HG02973 (cell line): Measurements from ENCODE around the gene STAU1.
A peak's percentile ranks its signal among the peaks of the same experiment; 100 is the strongest.
"Not testable (repeated sequence)": the region's sequence is repeated elsewhere in the genome, so short reads cannot be mapped to it uniquely, and the experiment has no call there.

Experiments used
- ATAC-seq: cut with Tn5 transposase; IDR thresholded peaks from one replicate; pipeline ENCODE4 v1.9.1; 2021; ENCODE audit warnings: moderate library complexity; ENCODE audit not compliant: unreplicated experiment

STAU1 gene

DNA sequence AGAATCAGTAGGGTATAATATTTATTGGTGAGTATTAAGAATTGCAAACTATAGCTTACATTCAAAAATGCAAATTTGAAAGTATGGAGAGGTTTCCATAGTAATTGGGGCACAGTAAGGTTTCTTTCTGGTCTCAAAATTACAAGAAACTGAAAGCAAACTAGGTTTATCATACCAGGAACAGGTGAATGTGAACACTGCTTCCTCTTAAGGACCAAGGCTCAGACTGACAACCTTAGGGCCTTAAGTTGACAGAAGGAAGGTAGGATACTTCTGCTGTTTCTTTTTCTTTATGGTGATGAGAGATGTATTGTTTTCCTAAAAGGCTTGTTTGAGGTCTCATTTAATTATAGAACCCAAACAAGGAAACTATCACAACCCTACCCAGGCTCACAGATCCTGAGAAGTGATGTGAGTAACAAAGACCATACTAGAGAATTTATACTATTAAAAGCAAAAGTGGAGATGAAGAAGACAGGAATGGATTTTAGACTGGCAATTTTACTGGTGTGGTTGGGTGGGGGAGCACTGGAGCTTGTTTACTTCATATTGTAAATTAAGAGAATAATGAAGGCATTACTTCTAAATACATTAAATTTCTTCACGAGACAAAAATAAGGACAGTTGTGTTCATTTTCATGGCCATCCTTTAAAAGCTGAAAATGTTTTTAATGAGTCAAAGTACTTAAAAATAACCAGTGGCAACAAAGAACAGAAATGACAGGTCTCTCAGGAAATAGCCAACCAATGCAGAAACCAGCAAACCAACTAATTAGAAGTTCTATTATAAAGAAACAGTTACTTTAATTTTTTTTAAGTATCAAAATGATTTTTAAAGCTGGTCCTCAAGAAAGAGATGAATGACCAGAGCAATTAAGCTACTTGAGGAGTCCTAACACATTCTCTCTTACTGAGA, 21.3 kb downstream of the STAU1 start:
- peak; percentile 63 for ATAC-seq

DNA sequence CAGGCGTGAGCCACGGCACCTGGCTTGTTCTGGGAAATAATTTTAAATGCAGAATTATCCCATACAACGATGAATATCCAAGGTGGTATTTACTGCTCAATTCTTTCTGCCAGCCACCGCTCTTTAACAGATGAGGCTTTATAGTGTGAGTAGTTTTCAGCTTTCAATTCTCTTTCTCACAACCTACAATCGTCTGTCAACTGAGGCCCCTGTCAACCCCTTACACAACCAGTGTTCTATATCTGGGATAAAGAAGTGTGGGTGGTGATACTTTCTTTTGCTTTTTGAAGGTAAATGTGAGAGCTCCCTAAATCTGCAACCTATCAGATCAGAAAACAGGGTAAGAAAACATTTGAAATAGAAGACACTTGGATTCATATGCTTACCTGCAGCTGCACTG, 22.5 kb downstream of the STAU1 start:
- no peak for ATAC-seq

DNA sequence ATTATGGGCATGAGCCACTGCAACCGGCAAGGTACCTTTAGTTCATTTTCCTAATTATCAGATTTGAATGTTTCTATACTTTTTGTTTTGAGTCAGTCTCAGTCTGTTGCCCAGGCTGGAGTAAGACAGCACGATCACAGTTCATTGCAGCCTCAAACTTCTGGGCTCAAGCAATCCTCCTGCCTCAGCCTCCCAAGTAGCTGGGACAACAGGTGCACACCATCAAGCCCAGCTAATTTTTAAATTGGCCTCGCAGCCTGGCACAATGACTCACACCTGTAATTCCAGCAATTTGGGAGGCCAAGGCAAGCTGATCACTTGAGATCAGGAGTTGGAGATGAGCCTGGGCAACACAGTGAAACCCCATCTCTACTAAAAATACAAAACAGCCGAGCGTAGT, 24.4 kb downstream of the STAU1 start:
- ATAC-seq: no peak

DNA sequence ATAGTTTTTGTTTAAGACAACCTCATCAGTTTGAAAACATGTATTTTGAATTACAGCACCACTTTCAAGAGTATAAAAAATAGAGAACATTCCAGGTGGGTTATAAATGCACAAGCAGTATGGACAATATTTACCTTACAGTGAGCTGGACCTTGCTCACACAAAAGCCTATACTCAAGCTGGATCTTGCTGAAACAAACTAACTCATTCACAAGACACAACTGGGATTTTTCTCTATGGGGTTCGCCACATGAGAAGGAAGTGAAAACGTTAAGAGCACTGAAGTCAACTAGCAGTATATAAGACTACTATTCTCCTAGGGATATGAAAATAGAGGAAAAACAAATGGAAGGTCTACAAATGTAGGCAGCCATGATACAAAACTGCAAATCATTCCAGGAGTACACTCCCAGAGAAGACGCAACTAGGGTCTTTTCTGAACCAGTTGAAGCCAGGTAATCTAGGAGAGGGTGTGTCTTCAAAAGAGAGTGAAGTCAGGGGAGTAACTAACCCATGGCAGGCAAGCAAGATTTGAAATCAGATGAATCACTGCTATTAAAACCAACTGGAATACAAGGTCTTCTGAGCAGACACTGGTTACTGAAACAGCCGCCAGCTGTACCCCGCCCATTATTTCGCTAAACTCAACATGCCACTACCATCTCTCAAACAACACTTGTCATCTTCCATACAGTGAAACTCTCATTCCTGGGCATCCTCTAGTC, 26.5 kb downstream of the STAU1 start:
- ATAC-seq: no peak

- ATAC-seq: no peak
Measured at GRCh38 chr20:49160057-49160929, 27.8 kb downstream of the STAU1 start.

DNA sequence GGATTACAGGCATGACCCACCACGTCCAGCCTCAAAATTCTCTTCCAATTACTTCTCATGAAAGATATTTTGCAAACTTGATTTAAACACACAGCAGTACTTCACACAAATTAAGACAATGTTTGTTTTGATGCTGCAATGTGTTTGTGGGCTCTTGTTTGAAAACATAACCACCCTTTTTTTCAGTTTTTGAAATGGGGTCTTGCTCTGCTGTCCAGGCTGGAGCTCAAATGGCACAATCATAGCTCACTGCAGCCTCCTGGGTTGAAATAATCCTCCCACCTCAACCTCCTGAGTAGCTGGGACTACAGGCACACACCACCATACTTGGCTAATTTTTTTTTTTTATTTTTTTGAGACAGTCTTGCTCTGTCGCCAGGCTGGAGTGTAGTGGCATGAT, 31.0 kb downstream of the STAU1 start:
- ATAC-seq: no peak

DNA sequence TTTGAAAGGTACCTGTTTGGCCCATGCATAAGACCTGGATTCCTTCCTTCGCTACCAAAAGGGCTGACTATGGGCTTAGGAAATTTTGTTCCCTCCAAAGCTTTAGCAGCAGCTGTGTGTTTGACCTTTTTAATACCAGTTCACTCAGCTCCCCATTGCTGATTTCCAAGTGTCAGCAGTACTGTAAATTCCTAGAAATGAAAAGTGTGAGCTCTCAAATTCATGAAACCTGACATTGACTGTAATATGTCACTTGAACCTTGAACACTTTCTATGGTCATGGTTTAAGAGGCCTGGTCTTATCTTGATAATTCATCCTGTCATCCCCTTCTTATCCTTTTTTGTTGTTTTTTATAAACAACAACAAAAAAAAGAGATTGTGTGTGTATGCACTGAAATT, 31.7 kb downstream of the STAU1 start:
- ATAC-seq: no peak

GRCh38 chr20:49151436-49151835, 36.7 kb downstream of the STAU1 start:
- ATAC-seq: no peak

- ATAC-seq: no peak
Measured at GRCh38 chr20:49149281-49150045, 38.7 kb downstream of the STAU1 start.

DNA sequence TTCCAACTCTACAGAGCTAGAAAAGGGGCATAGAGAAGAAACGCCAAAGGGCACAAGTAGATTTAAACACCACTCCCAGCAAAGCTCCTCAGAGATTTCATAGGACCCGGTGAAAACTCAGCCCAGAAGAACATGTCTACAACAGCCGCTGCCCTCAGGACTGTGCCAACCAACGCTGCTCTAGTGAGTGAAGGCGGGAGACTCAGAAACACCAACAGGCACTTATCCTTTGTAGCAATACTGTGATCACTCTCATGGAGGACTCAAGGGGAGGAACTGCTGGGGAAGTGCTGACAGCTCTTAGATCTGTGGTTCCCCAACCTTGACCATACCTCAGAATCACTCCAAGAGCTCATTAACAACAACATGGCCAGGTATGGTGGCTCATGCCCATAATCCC, 39.5 kb downstream of the STAU1 start:
- no peak for ATAC-seq

DNA sequence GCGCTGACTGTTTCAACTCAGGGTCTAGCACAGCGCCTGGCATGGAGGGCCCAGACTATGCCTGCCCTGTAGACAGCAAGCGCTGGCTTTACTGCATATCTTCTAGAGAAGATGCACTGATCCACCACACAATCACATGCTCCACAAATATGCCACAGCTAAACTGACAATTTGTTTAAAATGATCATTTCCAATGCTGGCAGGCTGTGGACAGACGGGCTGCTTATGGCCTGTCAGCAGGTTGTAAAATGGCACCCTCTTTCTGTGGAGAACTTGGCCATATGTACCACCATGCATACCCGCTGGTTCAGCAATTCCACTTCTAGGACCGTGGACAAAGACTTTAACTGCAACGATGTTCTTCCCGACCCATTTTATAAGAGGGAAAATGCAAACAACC, 40.8 kb downstream of the STAU1 start:
- ATAC-seq: no peak

GRCh38 chr20:49146442-49147225, 41.5 kb downstream of the STAU1 start:
- no peak for ATAC-seq

DNA sequence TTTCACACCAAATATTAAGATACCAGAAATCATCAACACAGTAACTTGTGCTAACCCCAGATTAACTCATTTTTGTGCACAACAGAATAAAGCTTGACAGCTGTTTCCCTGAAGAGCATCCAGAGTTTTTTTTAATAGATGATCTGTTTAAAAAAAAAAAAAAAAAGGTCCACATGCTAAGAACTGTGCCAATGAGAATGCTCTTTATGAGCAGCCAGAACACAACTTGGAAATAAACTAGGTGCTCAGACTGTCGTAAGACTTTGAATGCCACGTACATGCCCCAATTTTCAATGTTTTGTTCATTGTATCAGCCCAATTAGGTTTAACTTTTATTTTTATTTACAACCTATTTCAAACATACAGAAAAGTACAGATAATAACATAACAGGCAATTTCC, 47.3 kb downstream of the STAU1 start:
- ATAC-seq: no peak

DNA sequence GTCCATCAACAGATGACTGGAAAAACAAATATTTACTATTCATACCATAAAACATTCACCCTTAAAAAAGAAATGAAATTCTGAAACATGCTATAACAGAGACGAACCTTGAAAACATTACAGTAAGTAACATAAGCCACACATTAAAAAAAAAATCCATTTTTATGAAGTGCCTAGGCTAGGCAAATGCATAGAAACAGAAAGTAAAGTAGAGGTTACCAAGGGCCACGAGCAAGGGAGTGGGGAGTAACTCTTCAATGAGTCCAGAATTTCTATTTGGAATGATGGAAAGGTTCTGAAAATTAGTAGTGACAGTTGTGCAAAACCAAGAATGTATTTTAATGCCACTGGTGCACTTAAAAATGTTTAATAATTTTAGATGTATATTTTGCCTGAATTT, 47.7 kb downstream of the STAU1 start:
- ATAC-seq: no peak

GRCh38 chr20:49138431-49138830, 49.7 kb downstream of the STAU1 start:
- ATAC-seq: no peak

DNA sequence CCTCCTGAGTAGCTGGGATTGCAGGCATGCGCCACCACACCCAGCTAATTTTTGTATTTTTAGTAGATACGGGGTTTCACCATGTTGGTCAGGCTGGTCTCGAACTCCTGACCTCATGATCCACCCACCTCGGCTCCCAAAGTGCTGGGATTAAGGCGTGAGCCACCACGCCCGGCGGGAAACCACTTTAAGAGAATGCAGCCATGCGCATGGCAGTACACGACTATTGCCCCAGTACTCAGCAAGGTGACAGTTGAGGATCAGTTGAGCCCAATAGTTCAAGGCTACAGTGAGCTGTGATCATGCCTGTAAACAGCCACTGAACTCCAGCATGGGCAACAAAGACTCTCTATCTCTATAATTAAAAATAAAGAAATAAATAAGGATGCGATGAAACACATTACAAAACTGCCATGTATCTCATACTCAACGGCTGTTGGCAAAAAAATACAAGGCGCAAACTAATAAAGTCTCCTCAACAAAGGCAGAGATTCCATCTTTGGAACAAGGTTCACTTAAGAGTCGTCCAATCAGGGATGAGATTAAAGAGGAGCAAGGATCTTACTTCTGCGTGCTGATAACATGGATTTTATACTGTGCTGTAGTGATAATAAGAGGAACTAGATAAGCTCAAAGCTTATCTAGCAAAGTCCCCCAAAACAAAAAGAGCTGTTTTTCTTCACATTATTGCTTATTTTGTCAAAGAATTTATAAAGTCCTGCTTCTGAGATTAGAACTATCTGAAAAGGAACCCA, 51.1 kb downstream of the STAU1 start:
- no peak for ATAC-seq

- not testable (repeated sequence) for ATAC-seq
Measured at GRCh38 chr20:49134797-49135196, 53.3 kb downstream of the STAU1 start.

GRCh38 chr20:49133571-49133970, 54.6 kb downstream of the STAU1 start:
- ATAC-seq: no peak

GRCh38 chr20:49132995-49133478, 55.1 kb downstream of the STAU1 start:
- no peak for ATAC-seq
